ENCODE results near the gene TMSB15C.

TMSB15C gene

DNA sequence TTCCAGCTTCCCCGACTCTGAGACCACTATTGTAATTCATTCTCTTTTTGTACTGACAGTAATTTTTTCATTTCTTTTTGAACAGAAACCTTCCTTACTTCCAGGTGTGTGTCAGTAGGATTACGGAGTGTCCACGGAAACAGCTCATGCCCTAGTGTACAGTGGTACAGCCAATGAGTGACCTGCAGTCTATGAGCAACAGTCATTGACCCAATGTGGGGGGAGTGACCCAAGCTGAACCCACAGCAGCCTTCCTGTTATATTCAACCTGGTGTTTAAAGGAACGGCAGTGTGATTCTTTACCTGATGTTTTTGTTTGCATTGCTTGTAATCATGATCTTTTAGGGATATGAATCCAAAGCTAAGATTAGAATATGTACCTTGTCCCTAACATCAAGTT lies 35.0 kb downstream of the TMSB15C start:
- DNase-seq: no peak

DNA sequence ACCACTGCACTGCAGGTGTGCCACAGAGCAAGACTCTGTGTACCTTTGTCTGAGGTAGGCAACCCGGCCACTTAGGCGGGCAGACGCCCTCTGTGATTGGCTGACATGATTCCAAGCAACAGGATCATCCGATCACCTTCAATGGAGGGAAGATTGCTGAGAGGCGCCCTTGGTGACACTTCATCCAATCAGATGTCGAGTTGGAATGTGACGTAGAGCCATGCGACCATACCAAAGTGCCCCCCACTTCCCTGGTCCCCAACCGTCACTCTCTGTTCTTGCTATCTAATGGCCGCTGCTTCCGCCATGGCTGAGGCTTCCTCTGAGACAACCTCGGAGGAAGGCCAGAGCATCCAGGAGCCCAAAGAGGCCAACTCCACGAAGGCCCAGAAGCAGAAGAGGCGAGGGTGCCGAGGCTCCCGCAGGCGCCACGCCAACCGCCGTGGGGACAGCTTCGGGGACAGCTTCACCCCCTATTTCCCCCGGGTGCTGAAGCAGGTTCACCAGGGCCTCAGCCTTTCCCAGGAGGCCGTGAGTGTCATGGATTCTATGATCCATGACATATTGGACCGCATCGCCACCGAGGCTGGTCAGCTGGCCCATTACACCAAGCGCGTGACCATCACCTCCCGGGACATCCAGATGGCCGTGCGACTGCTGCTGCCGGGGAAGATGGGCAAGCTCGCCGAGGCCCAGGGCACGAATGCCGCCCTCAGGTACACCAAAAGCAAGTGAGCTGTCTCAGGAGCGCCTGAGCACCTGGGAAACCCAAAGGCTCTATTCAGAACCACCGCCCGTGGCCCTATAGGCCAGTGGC lies 36.1 kb downstream of the TMSB15C start, which contains the start of gene H2BW2:
H2BW2 (plus strand) TSS at position 268 of the 817 bp plus-strand sequence; CDS start at position 307, 39 bp downstream.
- DNase-seq: no peak

All from activated T-cell treated with anti-CD3 and anti-CD28 coated beads, Interleukin-2, amount 50 U/mL, for 1 hour (primary cell).